ENCODE measurements around the gene USP9X.

- no peak for TF ChIP-seq CTCF (IDR thresholded peaks at IDR 0.05; ENCODE audit: extremely low read depth in 1 of 2, insufficient read depth in 1 of 2, low read depth in 1 of 2, low read length in 2 of 2)
- TF ChIP-seq POLR2AphosphoS5 (IDR thresholded peaks at IDR 0.05; ENCODE audit: insufficient read depth, low read depth, low read length): no peak
- TF ChIP-seq POLR2A (IDR thresholded peaks at IDR 0.05; ENCODE audit: low read depth, low read length): no peak
- no peak for TF ChIP-seq EZH2 (IDR thresholded peaks at IDR 0.05; ENCODE audit: borderline replicate concordance, low read depth, low read length, severe bottlenecking)
- no peak for TF ChIP-seq MAX (IDR thresholded peaks at IDR 0.05; ENCODE audit: insufficient read depth, insufficient read length)
- no peak for TF ChIP-seq FOS (IDR thresholded peaks at IDR 0.05; ENCODE audit: borderline replicate concordance, insufficient read depth, low read length)
- no peak for TF ChIP-seq JUN (IDR thresholded peaks at IDR 0.05; ENCODE audit: borderline replicate concordance, insufficient read depth, insufficient read length, low read depth)
Observed at GRCh38 chrX:41055740-41056139, 29.5 kb upstream of the USP9X start.
